ENCODE data around the gene VEPH1. TPM values are rescaled to one million over a fixed set of nuclear protein-coding genes. Genes with fewer than 3 reads are reported as not detected.

VEPH1 gene
- total RNA-seq, 2 donors from 2014 or later: 11.8 to 17.1 TPM

GRCh38 chr3:157531771-157532170 is 28.6 kb upstream of the VEPH1 start:
- no peak overlapping the region for H3K27ac ChIP-seq (ENCODE audit: low read depth, low read length)
- Mint-ChIP-seq H3K4me3 (no peak overlapping the region), H3K4me1 (no peaks in the 10 kb centered on the region), H3K36me3 (ENCODE audit: low read depth) (no peaks in the 10 kb centered on the region), H3K27me3 (ENCODE audit: insufficient read depth) (no peaks in the 10 kb centered on the region), H3K9me3 (peaks cover 12% of the 10 kb centered on the region), H3K27ac (no peak overlapping the region)
- H3K36me3 ChIP-seq (ENCODE audit: control insufficient read depth, insufficient read depth, low read length): no peaks in the 10 kb centered on the region
- TF ChIP-seq CTCF (conservative IDR thresholded peaks at IDR 0.05): no peak
- H3K27me3 ChIP-seq (ENCODE audit: control insufficient read depth, insufficient read depth, low read length, poor library complexity, severe bottlenecking): no peaks in the 10 kb centered on the region
- 90 to 100% methylated on average over 2 to 4 of the region's 4 CpGs for WGBS, 2 experiments (ENCODE audit: insufficient coverage in 1 of 2, insufficient read length in 1 of 2)
- no peak overlapping the region for H3K4me3 ChIP-seq (ENCODE audit: low read length)
- no peaks in the 10 kb centered on the region for H3K4me1 ChIP-seq (ENCODE audit: control insufficient read depth, insufficient read depth, low read length)
- DNase-seq: no peak
- no peak overlapping the region for H3K9ac ChIP-seq (ENCODE audit: extremely low read depth, low read length, poor library complexity, severe bottlenecking)
- H3K9me3 ChIP-seq (ENCODE audit: control insufficient read depth, low read length): peaks cover 19% of the 10 kb centered on the region

- DNase-seq: no peak
- H3K9me3 Mint-ChIP-seq: peaks cover 12% of the 10 kb centered on the region
- no peak overlapping the region for H3K4me3 Mint-ChIP-seq
- Histone ChIP-seq H3K36me3 (ENCODE audit: control insufficient read depth, insufficient read depth, low read length) (no peaks in the 10 kb centered on the region), H3K9me3 (ENCODE audit: control insufficient read depth, low read length) (peaks cover 17% of the 10 kb centered on the region), H3K4me1 (ENCODE audit: control insufficient read depth, insufficient read depth, low read length) (no peaks in the 10 kb centered on the region), H3K4me3 (ENCODE audit: low read length) (no peak overlapping the region), H3K27ac (ENCODE audit: low read depth, low read length) (no peak overlapping the region), H3K9ac (ENCODE audit: extremely low read depth, low read length, poor library complexity, severe bottlenecking) (no peak overlapping the region), H3K27me3 (ENCODE audit: control insufficient read depth, insufficient read depth, low read length, poor library complexity, severe bottlenecking) (no peaks in the 10 kb centered on the region)
- no peaks in the 10 kb centered on the region for H3K36me3 Mint-ChIP-seq (ENCODE audit: low read depth)
- H3K27ac Mint-ChIP-seq: no peak overlapping the region
- TF ChIP-seq CTCF (conservative IDR thresholded peaks at IDR 0.05): no peak
- H3K27me3 Mint-ChIP-seq (ENCODE audit: insufficient read depth): no peaks in the 10 kb centered on the region
- 93 to 94% methylated on average over 3 of the region's 3 CpGs for WGBS, 2 experiments (ENCODE audit: insufficient coverage in 1 of 2, insufficient read length in 1 of 2)
- H3K4me1 Mint-ChIP-seq: no peaks in the 10 kb centered on the region
Measured at GRCh38 chr3:157531301-157531660, 28.1 kb upstream of the VEPH1 start.

GRCh38 chr3:157530637-157531300 is 27.6 kb upstream of the VEPH1 start:
- no peaks in the 10 kb centered on the region for H3K36me3 Mint-ChIP-seq (ENCODE audit: low read depth)
- Histone ChIP-seq H3K9ac (ENCODE audit: extremely low read depth, low read length, poor library complexity, severe bottlenecking) (no peak overlapping the region), H3K27ac (ENCODE audit: low read depth, low read length) (no peak overlapping the region), H3K4me3 (ENCODE audit: low read length) (no peak overlapping the region), H3K36me3 (ENCODE audit: control insufficient read depth, insufficient read depth, low read length) (no peaks in the 10 kb centered on the region), H3K27me3 (ENCODE audit: control insufficient read depth, insufficient read depth, low read length, poor library complexity, severe bottlenecking) (no peaks in the 10 kb centered on the region), H3K9me3 (ENCODE audit: control insufficient read depth, low read length) (peaks cover 12% of the 10 kb centered on the region), H3K4me1 (ENCODE audit: control insufficient read depth, insufficient read depth, low read length) (no peaks in the 10 kb centered on the region)
- no peak overlapping the region for H3K4me3 Mint-ChIP-seq
- TF ChIP-seq CTCF (conservative IDR thresholded peaks at IDR 0.05): no peak
- no peaks in the 10 kb centered on the region for H3K4me1 Mint-ChIP-seq
- H3K27ac Mint-ChIP-seq: no peak overlapping the region
- no peak for DNase-seq
- peaks cover 7% of the 10 kb centered on the region for H3K9me3 Mint-ChIP-seq
- 94% methylated on average over 5 of the region's 5 CpGs; no CpG with 5 or more reads in 1 of the 2 experiments for WGBS, 2 experiments (ENCODE audit: insufficient coverage in 1 of 2, insufficient read length in 1 of 2)
- H3K27me3 Mint-ChIP-seq (ENCODE audit: insufficient read depth): no peaks in the 10 kb centered on the region
